Left ventricle myocardium inferior (tissue), 1 donor: ENCODE measurements around the gene KRT75. TPM values are rescaled to one million over a fixed set of nuclear protein-coding genes. Genes with fewer than 3 reads are reported as not detected.

ENCODE experiments used
- DNase-seq: peaks from one replicate; pipeline ENCODE4 v3.0.0-alpha.2; 2020
- H3K27ac ChIP-seq: fragments of 200-600 bp; replicated peaks from 2 replicates; pipeline ENCODE4 v1.8.0; 2021
- H3K27me3 ChIP-seq: fragments of 200-600 bp; 2 replicates; pipeline ENCODE4 v1.8.0; 2021; ENCODE audit warnings: low read depth
- H3K36me3 ChIP-seq: fragments of 200-600 bp; 2 replicates; pipeline ENCODE4 v1.8.0; 2021
- H3K4me1 ChIP-seq: fragments of 200-600 bp; 2 replicates; pipeline ENCODE4 v1.8.0; 2021
- H3K4me3 ChIP-seq: fragments of 200-600 bp; 2 replicates; pipeline ENCODE4 v1.8.0; 2021; ENCODE audit warnings: mild to moderate bottlenecking, moderate library complexity
- H3K9me3 ChIP-seq: fragments of 200-600 bp; replicated peaks from 2 replicates; pipeline ENCODE4 v1.8.0; 2021
- CTCF ChIP-seq: fragments of 200-600 bp; IDR thresholded peaks from 2 replicates; pipeline ENCODE4 v1.8.0; 2021; ENCODE audit warnings: antibody characterized with exemption, mild to moderate bottlenecking, borderline replicate concordance
- intact Hi-C: fragments of 100-400 bp; cut with micrococcal nuclease; formaldehyde crosslinking; loops from one replicate; pipeline ENCODE4 v1.11.0; 2022
- total RNA-seq: library from RNA; stranded (reverse); fragmentation: NEBNext Ultra II Directional; extraction: Animal tissue kit (Norgen Biotek cat#: 25700); gene quantifications from one replicate; pipeline ENCODE4 v1.2.1, GENCODE V29; 2021
- donor health status: DM: no; HTN: yes; CAD: no; lungs with severe emphysema.

KRT75 gene
- total RNA-seq, 1 donor from 2014 or later, result not detected

- Histone ChIP-seq H3K27ac (no peak overlapping the region), H3K36me3 (no peaks in the 10 kb centered on the region)
These were observed 11.1 kb downstream of the KRT75 start for GRCh38 chr12:52423035-52423434.

GRCh38 chr12:52419656-52420055 lies 14.5 kb downstream of the KRT75 start:
- DNase-seq, result no peak
- Histone ChIP-seq H3K9me3 (no peaks in the 10 kb centered on the region), H3K27ac (no peak overlapping the region), H3K4me1 (peaks cover 14% of the 10 kb centered on the region), H3K36me3 (no peaks in the 10 kb centered on the region), H3K4me3 (no peak overlapping the region), H3K27me3 (peaks cover 40% of the 10 kb centered on the region)
- TF ChIP-seq CTCF, result no peak
- intact Hi-C loops, result no loop called here

More at GRCh38 chr12:52423035-52423434, 11.1 kb downstream of the KRT75 start:
- intact Hi-C loops, result no loop called here
- no peak for DNase-seq
- TF ChIP-seq CTCF, result no peak
- Histone ChIP-seq H3K27me3 (peaks cover 43% of the 10 kb centered on the region), H3K4me1 (no peaks in the 10 kb centered on the region), H3K9me3 (no peaks in the 10 kb centered on the region), H3K4me3 (no peak overlapping the region)

- Histone ChIP-seq H3K9me3 (no peaks in the 10 kb centered on the region), H3K27me3 (peaks cover 30% of the 10 kb centered on the region), H3K4me3 (no peak overlapping the region), H3K4me1 (peaks cover 14% of the 10 kb centered on the region), H3K36me3 (no peaks in the 10 kb centered on the region), H3K27ac (no peak overlapping the region)
- intact Hi-C loops, result no loop called here
- TF ChIP-seq CTCF, result no peak
- DNase-seq, result no peak
These were observed 15.5 kb downstream of the KRT75 start for GRCh38 chr12:52418576-52419110.

GRCh38 chr12:52417740-52418139 lies 16.4 kb downstream of the KRT75 start:
- H3K9me3 ChIP-seq, result no peaks in the 10 kb centered on the region
- no peak overlapping the region for H3K4me3 ChIP-seq
- peaks cover 14% of the 10 kb centered on the region for H3K4me1 ChIP-seq
- peaks cover 32% of the 10 kb centered on the region for H3K27me3 ChIP-seq
- no peak for DNase-seq
- intact Hi-C loops, result no loop called here
- TF ChIP-seq CTCF, result no peak
- no peaks in the 10 kb centered on the region for H3K36me3 ChIP-seq
- H3K27ac ChIP-seq, result peak overlapping the region; percentile 70

GRCh38 chr12:52416795-52417194 lies 17.4 kb downstream of the KRT75 start:
- intact Hi-C loops, result no loop called here
- H3K27me3 ChIP-seq, result peaks cover 34% of the 10 kb centered on the region
- peak overlapping the region; percentile 70 for H3K27ac ChIP-seq
- DNase-seq, result no peak
- H3K4me3 ChIP-seq, result no peak overlapping the region
- H3K9me3 ChIP-seq, result no peaks in the 10 kb centered on the region
- H3K4me1 ChIP-seq, result peaks cover 14% of the 10 kb centered on the region
- no peaks in the 10 kb centered on the region for H3K36me3 ChIP-seq
- no peak for TF ChIP-seq CTCF
